GM21619 (cell line): ENCODE results near the gene GALK1.
A peak's percentile ranks its signal among the peaks of the same experiment; 100 is the strongest.
"Not testable (repeated sequence)": the region's sequence is repeated elsewhere in the genome, so short reads cannot be mapped to it uniquely, and the experiment has no call there.

Source experiments
- ATAC-seq: cut with Tn5 transposase; IDR thresholded peaks from one replicate; pipeline ENCODE4 v1.9.1; 2021; ENCODE audit not compliant: unreplicated experiment

GALK1 gene

GRCh38 chr17:75767881-75768280 lies 2.9 kb upstream of the GALK1 start:
- no peak for ATAC-seq

GRCh38 chr17:75765981-75766380 lies 989 bp upstream of the GALK1 start:
- no peak for ATAC-seq

GRCh38 chr17:75764417-75764710 lies 628 bp downstream of the GALK1 start:
- ATAC-seq: no peak

- no peak for ATAC-seq
These were observed 1.2 kb downstream of the GALK1 start for GRCh38 chr17:75763613-75764416.

DNA sequence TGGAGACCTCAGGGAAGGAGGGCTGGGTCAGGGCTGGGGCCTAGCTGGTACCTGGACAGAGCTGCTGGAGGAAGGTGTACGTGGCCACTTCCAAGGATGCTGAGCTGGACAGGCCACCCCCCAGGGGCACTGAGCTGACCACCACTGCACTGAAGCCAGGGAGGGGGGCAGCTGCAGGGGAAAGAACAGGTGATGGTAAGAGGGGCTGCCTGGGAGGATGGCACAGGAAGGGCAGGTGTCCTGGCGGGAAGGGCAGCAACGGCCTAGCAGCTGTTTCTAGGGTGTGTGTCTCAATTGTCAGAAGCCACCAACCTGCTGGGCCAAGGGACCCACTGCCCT lies 1.8 kb downstream of the GALK1 start:
- no peak for ATAC-seq

GRCh38 chr17:75762513-75763268 lies 2.3 kb downstream of the GALK1 start:
- no peak for ATAC-seq

- ATAC-seq: not testable (repeated sequence)
These were observed 4.9 kb downstream of the GALK1 start for GRCh38 chr17:75759978-75760640.

- no peak for ATAC-seq
These were observed 5.5 kb downstream of the GALK1 start for GRCh38 chr17:75759457-75759856.

GRCh38 chr17:75758131-75758905 lies 6.7 kb downstream of the GALK1 start:
- no peak for ATAC-seq

DNA sequence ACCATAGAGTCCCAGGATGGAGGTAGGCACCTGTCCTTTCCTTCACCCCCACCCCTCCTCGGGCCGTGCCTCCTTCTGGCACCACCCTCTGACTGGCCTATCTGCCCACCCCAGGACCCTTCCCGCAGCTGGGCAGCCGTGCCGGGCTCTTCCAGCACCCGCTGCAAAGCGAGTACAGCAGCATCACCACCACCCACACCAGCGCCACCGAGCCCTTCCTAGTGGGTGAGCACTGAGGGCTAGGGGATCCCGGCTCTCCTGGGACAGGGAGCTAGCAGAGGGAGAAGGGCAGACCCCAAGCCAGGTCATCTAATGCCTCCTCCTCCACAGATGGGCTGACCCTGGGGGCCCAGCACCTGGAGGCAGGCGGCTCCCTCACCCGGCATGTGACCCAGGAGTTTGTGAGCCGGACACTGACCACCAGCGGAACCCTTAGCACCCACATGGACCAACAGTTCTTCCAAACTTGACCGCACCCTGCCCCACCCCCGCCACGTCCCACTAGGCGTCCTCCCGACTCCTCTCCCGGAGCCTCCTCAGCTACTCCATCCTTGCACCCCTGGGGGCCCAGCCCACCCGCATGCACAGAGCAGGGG lies 7.8 kb downstream of the GALK1 start:
- ATAC-seq: no peak

GRCh38 chr17:75756451-75757085 lies 8.4 kb downstream of the GALK1 start:
- ATAC-seq: no peak

DNA sequence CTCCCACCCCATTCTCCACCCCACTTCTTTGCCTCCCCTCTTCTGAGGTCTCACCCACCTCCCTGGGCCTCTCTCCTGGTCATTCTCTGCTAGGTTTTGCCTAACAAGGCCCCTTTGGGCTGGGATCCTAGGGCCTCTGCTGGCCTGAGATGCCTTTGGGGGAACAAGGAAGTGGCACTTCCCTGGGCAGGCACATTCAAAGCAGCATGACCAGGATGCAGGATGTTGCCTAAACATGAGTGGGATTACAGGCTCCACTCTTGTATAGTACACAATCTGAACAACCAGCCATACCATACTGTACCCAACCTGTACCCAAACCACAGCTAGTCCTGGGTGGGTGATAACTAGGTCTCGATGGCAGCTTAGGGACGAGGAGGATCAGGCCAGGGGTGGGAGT lies 9.0 kb downstream of the GALK1 start:
- no peak for ATAC-seq

- ATAC-seq: no peak
These were observed 9.6 kb downstream of the GALK1 start for GRCh38 chr17:75755205-75755901.

- ATAC-seq: no peak
These were observed 10.4 kb downstream of the GALK1 start for GRCh38 chr17:75754378-75755204.

GRCh38 chr17:75753514-75754377 lies 11.2 kb downstream of the GALK1 start:
- peak; percentile 50 for ATAC-seq

- no peak for ATAC-seq
These were observed 12.0 kb downstream of the GALK1 start for GRCh38 chr17:75752802-75753513.

- no peak for ATAC-seq
These were observed 12.6 kb downstream of the GALK1 start for GRCh38 chr17:75752405-75752709.
